Keratinocyte (primary cell): ENCODE data around the gene SPOCK1. TPM values are rescaled to one million over a fixed set of nuclear protein-coding genes. Genes with fewer than 3 reads are reported as not detected.
"Not testable (repeated sequence)": the region's sequence is repeated elsewhere in the genome, so short reads cannot be mapped to it uniquely, and the experiment has no call there.

Experiments
- DNase-seq: peaks from one replicate; pipeline ENCODE4 v3.0.0-alpha.2; 2011; ENCODE audit warnings: low read depth, missing footprints, low spot score
- FAIRE-seq: peaks from 2 replicates; lab custom pipeline; 2011; peaks lifted over from hg19 to GRCh38; lab: Jason Lieb, UNC
- H2AFZ ChIP-seq: 2 replicates; pipeline ENCODE4 v1.6.0; 2012; ENCODE audit warnings: low read length, control low read depth, inconsistent platforms; ENCODE audit not compliant: control insufficient read depth
- H3K27ac ChIP-seq: 2 replicates; pipeline ENCODE4 v1.5.1; 2011; ENCODE audit warnings: low read length; ENCODE audit not compliant: control insufficient read depth, insufficient read depth
- H3K27me3 ChIP-seq: 3 replicates; pipeline ENCODE4 v1.6.0; 2011; ENCODE audit warnings: low read length; ENCODE audit not compliant: control insufficient read depth, insufficient read depth; ENCODE audit errors: extremely low read depth
- H3K36me3 ChIP-seq, 2 experiments: 2 replicates in 1 of 2; 3 replicates in 1 of 2; pipeline ENCODE4 v1.5.1; 2011; ENCODE audit warnings: low read length in 2 of 2, mild to moderate bottlenecking in 1 of 2; ENCODE audit not compliant: control insufficient read depth in 2 of 2, insufficient read depth in 2 of 2; ENCODE audit errors: extremely low read depth in 1 of 2
- H3K4me1 ChIP-seq: 3 replicates; pipeline ENCODE4 v1.5.1; 2011; ENCODE audit warnings: low read length; ENCODE audit not compliant: control insufficient read depth, insufficient read depth; ENCODE audit errors: extremely low read depth
- H3K4me2 ChIP-seq: 3 replicates; pipeline ENCODE4 v1.6.0; 2011; ENCODE audit warnings: low read depth, low read length; ENCODE audit not compliant: control insufficient read depth, insufficient read depth; ENCODE audit errors: extremely low read depth
- H3K4me3 ChIP-seq, 3 experiments: fragments of 200-600 bp in 1 of 3; sonication (generic) in 1 of 3; 2 replicates in 2 of 3; 3 replicates in 1 of 3; pipeline ENCODE4 v1.5.1; 2011 to 2016; ENCODE audit warnings: low read length in 3 of 3, mild to moderate bottlenecking in 3 of 3, control low read depth in 2 of 3, inconsistent platforms in 1 of 3, low read depth in 1 of 3, mixed read lengths in 1 of 3, mixed run types in 1 of 3, moderate library complexity in 1 of 3; ENCODE audit not compliant: control insufficient read depth in 2 of 3, insufficient read depth in 2 of 3; ENCODE audit errors: extremely low read depth in 1 of 3
- H3K79me2 ChIP-seq: 2 replicates; pipeline ENCODE4 v1.6.0; 2012; ENCODE audit warnings: low read length; ENCODE audit not compliant: control insufficient read depth, insufficient read depth
- H3K9ac ChIP-seq: 3 replicates; pipeline ENCODE4 v1.6.0; 2011; ENCODE audit warnings: low read length; ENCODE audit not compliant: control insufficient read depth, insufficient read depth; ENCODE audit errors: extremely low read depth
- H3K9me1 ChIP-seq: 3 replicates; pipeline ENCODE4 v1.6.0; 2011; ENCODE audit warnings: low read length; ENCODE audit not compliant: control insufficient read depth, insufficient read depth; ENCODE audit errors: extremely low read depth
- H3K9me3 ChIP-seq: 2 replicates; pipeline ENCODE4 v1.5.1; 2012; ENCODE audit warnings: low read depth, low read length; ENCODE audit not compliant: control insufficient read depth
- H4K20me1 ChIP-seq: 3 replicates; pipeline ENCODE4 v1.6.0; 2011; ENCODE audit warnings: low read length; ENCODE audit not compliant: control insufficient read depth, insufficient read depth; ENCODE audit errors: extremely low read depth
- EZH2 ChIP-seq: IDR thresholded peaks from one replicate; pipeline ENCODE4 v1.6.1; 2012; ENCODE audit warnings: inconsistent platforms, mild to moderate bottlenecking, low read length, moderate library complexity
- dilution Hi-C: fragments of 300-500 bp; cut with MboI; formaldehyde crosslinking; loops from one replicate; pipeline ENCODE4 v1.7.0; 2020; ENCODE audit warnings: low sequenced_read_pairs; ENCODE audit not compliant: extremely low pct_ligation_motif_present
- polyA plus RNA-seq, 5 experiments: library from polyadenylated mRNA; depleted of rRNA in 3 of 5; stranded (reverse) in 3 of 5; stranded (forward) in 1 of 5; unstranded in 1 of 5; fragments of >200 nt; gene quantifications; 1 replicate in 1 of 5; 2 replicates in 3 of 5; 3 replicates in 1 of 5; pipeline versions ENCODE4 v1.2.1 to v1.2.3, GENCODE V29; 2011 to 2012; ENCODE audit warnings: missing spikeins in 2 of 5, low read depth in 1 of 5, low replicate concordance in 1 of 5
- TF ChIP-seq, protein P1 (sequence below), 3 experiments: IDR thresholded peaks in 1 of 3; conservative IDR thresholded peaks in 1 of 3; optimal IDR thresholded peaks in 1 of 3; 2 replicates in 2 of 3; 3 replicates in 1 of 3; pipeline versions ENCODE3 to v1.5.1; 2011; ENCODE audit warnings: low read length in 3 of 3, mild to moderate bottlenecking in 3 of 3, moderate library complexity in 2 of 3, control low read depth in 1 of 3, inconsistent platforms in 1 of 3; ENCODE audit not compliant: insufficient read depth in 2 of 3; ENCODE audit errors: extremely low read depth in 1 of 3

The SPOCK1 gene
- polyA plus RNA-seq, 1 donor (not counting 4 experiments of a cell fraction or from before 2014, with no cell fraction given) = 5.5 TPM

GRCh38 chr5:137260820-137261695 is 238.1 kb downstream of the SPOCK1 start:
- no peak overlapping the region for H2AFZ ChIP-seq
- FAIRE-seq (no peak), DNase-seq (no peak)
- no peak overlapping the region for H3K4me2 ChIP-seq
- no peaks in the 10 kb centered on the region for H3K36me3 ChIP-seq
- H3K9me3 ChIP-seq = no peaks in the 10 kb centered on the region
- peaks cover 3% of the 10 kb centered on the region for H3K27me3 ChIP-seq
- no peaks in the 10 kb centered on the region for H4K20me1 ChIP-seq
- dilution Hi-C loops = no loop called here
- H3K79me2 ChIP-seq = no peaks in the 10 kb centered on the region
- no peaks in the 10 kb centered on the region for H3K4me1 ChIP-seq
- H3K4me3 ChIP-seq = no peak overlapping the region
- TF ChIP-seq EZH2 = no peak
- TF ChIP-seq, protein P1, sequence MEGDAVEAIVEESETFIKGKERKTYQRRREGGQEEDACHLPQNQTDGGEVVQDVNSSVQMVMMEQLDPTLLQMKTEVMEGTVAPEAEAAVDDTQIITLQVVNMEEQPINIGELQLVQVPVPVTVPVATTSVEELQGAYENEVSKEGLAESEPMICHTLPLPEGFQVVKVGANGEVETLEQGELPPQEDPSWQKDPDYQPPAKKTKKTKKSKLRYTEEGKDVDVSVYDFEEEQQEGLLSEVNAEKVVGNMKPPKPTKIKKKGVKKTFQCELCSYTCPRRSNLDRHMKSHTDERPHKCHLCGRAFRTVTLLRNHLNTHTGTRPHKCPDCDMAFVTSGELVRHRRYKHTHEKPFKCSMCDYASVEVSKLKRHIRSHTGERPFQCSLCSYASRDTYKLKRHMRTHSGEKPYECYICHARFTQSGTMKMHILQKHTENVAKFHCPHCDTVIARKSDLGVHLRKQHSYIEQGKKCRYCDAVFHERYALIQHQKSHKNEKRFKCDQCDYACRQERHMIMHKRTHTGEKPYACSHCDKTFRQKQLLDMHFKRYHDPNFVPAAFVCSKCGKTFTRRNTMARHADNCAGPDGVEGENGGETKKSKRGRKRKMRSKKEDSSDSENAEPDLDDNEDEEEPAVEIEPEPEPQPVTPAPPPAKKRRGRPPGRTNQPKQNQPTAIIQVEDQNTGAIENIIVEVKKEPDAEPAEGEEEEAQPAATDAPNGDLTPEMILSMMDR (optimal IDR thresholded peaks at IDR 0.05 in 1 of 3, IDR thresholded peaks at IDR 0.05 in 1 of 3, conservative IDR thresholded peaks at IDR 0.05 in 1 of 3; ENCODE audit: extremely low read depth in 1 of 3, insufficient read depth in 2 of 3, low read length in 3 of 3) = no peak
- H3K9ac ChIP-seq = no peak overlapping the region
- no peaks in the 10 kb centered on the region for H3K9me1 ChIP-seq
- H3K27ac ChIP-seq = no peak overlapping the region

DNA sequence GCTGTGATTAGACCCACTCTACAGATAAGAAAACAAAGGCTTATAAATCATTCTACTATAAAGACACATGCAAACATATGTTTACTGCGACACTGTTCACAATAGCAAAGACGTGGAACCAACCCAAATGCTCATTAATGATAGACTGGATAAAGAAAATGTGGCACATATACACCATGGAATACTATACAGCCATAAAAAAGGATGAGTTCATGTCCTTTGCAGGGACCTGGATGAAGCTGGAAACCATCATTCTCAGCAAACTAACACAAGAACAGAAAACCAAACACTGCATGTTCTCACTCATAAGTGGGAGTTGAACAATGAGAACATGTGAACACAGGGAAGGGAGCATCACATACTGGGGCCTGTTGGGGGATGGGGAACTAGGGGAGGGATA is 240.0 kb downstream of the SPOCK1 start:
- dilution Hi-C loops = not testable (repeated sequence)

More for the DNA sequence above, 240.0 kb downstream of the SPOCK1 start:
- not testable (repeated sequence) for FAIRE-seq, H2AFZ ChIP-seq, H4K20me1 ChIP-seq, H3K27ac ChIP-seq, H3K36me3 ChIP-seq, H3K4me2 ChIP-seq, DNase-seq, H3K9ac ChIP-seq, H3K4me1 ChIP-seq, H3K9me1 ChIP-seq, H3K9me3 ChIP-seq, H3K79me2 ChIP-seq, H3K4me3 ChIP-seq, H3K27me3 ChIP-seq
